GM20000 (cell line): ENCODE data around the gene PNPLA5.

Source experiments
- DNase-seq: peaks from one replicate; pipeline ENCODE4 v3.0.0; 2012; ENCODE audit warnings: low spot score
- TF ChIP-seq, protein P1 (sequence below): IDR thresholded peaks from 2 replicates; pipeline ENCODE4 v1.5.1; 2012; ENCODE audit warnings: mild to moderate bottlenecking, control low read depth; ENCODE audit errors: extremely low read depth, missing control alignments

PNPLA5 gene

DNA sequence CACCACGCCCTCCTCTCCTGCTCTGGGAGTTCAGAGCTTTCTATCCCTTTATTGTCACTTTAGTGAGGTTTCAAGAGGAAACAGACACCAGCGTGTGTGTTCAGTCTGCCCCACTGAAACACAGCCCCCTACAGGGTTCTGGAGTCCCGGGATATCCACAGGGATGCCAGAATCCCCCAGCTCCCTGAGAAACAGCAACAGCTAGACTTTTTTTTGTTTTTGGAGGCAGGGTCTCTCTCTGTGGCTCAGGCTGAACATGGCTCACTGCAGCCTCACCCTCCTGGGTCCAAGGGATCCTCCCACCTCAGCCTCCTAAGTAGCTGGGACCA, 39.9 kb downstream of the PNPLA5 start:
- TF ChIP-seq, protein P1, sequence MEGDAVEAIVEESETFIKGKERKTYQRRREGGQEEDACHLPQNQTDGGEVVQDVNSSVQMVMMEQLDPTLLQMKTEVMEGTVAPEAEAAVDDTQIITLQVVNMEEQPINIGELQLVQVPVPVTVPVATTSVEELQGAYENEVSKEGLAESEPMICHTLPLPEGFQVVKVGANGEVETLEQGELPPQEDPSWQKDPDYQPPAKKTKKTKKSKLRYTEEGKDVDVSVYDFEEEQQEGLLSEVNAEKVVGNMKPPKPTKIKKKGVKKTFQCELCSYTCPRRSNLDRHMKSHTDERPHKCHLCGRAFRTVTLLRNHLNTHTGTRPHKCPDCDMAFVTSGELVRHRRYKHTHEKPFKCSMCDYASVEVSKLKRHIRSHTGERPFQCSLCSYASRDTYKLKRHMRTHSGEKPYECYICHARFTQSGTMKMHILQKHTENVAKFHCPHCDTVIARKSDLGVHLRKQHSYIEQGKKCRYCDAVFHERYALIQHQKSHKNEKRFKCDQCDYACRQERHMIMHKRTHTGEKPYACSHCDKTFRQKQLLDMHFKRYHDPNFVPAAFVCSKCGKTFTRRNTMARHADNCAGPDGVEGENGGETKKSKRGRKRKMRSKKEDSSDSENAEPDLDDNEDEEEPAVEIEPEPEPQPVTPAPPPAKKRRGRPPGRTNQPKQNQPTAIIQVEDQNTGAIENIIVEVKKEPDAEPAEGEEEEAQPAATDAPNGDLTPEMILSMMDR: no peak
- DNase-seq: no peak

DNA sequence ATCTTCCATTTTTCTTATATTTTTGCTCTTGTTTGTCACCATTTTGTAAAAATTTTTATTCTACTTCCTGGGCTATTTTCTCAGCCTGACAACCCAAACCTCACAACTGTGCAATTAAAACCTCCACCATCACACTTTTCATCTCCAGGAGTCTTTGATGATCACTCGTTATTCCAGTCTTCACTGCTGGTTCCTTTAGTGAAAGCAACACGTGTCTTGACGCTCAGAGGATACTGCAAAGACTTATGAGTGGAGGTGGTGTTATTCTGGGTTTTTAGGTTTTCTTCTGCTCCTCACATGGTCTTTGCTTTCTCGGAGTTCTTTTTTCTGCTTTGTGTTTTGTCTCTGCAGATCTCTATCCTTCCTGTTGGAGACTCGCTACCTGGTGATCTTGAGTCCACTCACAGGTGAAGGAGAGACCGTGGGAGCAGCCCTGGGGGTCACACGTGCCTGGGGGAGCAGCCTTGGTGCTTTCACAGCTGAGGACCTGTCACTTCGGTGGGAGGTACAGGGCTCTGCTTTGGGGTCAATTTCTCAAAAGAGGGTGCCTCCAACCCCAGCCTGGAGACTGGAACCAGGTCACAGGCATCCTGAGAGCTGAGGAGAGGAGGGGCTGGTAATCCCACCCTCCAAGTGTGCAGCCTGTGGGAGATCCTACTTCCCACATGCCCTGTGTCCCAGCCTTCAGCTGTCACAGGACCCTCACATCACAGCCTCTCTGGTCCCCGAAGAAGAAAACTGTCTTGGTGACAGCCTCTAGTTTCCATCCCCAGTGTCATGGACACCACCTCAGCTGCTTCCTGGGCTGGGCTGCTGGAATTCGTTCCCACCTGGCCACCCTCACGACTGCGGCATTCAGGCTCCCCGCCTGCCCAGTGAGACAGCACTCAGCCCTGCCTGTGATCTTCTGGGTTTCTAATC, 40.5 kb downstream of the PNPLA5 start:
- DNase-seq: no peak
- TF ChIP-seq, protein P1: no peak

DNA sequence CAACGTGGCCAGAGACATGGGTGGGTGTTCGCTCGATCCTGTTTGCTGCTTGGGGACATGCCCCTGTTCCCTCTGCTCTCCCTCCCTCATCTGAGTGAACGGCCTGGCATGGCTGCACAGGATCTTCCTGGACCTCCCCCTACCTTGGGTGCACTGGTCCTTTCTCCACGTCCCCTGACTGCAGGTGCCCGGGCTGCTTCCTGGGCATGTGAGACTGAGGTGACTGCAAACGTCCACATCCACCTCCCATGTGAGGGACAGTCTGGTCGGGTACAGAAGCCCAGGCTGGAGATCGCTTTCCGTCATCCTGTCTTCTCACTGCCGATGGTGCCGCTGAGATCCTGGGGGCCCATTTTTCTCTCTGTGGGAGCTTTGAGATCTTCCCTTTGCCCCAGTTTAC, 41.3 kb downstream of the PNPLA5 start:
- no peak for DNase-seq
- TF ChIP-seq, protein P1: no peak

DNA sequence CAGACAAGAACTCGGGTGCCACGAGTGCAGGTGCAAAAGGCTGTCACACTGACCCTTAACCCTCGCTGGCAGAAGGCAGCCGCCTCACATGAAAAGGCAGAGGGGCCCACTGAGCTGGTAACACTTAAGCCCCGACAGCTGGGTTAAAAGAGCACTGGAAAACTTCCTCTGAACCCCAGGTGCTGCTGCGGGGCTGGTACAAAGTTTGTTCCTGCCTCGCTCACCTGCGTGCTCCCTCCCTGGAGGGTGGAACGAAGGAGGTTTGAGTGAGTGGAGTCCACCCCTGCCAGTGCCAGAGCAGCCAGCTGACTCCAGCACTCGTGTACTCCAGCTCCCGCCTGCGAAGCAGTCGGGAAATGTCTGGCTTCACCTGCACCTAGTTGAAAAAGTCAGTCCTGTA, 42.1 kb downstream of the PNPLA5 start:
- DNase-seq: no peak
- TF ChIP-seq, protein P1: no peak

DNA sequence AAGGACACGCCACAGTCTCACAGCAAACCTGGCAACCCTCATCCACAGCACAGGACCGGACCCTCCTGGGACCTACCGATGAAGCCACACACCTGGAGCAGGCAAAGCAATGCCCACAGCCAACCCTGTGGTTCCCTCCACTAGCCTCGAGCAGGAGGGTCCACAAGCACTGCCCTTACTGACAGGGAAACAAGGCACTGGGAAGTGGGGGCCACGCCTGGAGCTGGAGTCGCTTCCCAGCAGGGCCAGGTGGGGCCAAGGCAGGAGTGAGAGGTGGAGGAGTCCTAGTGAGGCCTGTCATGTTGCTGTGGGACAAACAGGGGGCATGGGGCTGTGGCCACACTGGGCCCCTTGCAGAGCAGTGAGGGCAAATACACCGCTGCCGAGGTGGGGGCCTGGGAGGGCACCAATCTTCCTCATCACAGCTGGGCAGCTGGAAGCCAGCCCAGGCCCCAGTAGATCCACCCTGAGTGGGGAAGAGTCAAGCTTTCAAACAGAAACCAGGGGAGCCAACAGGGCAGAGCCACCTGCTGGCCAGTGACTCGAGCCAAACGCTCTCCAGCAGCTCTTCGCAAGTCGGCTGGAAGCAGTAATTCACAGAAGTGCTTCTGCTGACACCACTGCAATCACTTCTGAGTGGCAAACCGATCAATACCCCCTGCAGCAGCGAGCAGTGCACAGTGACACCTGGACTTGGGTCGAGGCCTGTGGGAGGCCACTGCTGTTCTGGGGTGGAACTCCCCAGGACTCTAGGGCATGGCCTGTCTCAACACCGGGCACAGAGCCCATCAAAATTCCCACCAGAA, 43.2 kb downstream of the PNPLA5 start:
- DNase-seq: no peak
- TF ChIP-seq, protein P1: no peak

DNA sequence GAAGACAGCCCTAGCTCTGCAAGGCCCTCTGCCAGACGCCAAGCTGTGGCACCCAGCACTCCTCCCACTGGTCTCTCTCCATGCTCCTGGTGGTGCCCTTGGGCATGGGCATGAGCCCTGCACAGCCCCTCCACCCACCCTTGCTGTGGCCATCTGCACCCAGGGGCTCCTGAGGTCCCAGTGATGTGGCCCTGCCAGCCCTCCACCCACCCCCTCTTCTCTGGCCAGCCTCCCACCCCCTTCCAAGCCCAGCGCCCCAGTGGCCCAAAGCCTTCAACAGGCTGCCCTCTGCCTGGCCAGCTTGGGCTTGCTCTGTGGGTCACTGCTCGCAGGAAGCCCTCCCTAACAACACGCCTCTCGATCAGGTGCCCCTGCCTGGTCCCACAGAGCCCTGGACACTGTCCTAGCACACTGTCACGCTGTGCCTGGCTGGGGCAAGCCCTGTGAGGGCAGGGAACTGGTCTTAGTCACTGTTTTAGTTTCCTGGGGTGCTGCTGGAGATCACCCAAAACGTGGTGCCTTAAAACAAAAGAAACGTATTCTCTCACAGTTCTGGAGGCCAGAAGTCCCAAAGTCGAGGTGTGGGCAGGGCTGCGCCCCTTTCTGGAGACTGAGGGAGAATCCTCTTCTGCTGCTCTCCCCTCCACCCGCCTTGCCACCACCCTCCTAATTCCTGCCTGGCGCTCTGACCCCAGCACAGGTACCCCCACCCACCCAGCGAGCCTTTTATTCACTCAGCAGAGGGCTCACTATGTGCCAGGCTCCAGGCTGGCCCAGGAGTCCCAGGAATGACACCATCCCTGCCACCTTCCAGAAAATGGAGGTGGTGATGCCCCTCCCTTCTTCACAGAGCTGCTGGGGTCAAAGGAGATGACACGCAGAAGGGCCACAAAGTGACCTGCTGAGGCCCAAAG, 44.2 kb downstream of the PNPLA5 start:
- DNase-seq: no peak
- TF ChIP-seq, protein P1: no peak
